ENCODE data around the gene SUGP2.
A peak's percentile ranks its signal among the peaks of the same experiment; 100 is the strongest.

Gene SUGP2

GRCh38 chr19:19077103-19077502, 43.8 kb upstream of the SUGP2 start:
- H3K4me2 ChIP-seq (ENCODE audit: low read length, poor library complexity, severe bottlenecking) = no peak overlapping the region
- H3K36me3 ChIP-seq (ENCODE audit: control insufficient read depth in 1 of 2, insufficient read depth in 2 of 2, low read depth in 1 of 2, low read length in 2 of 2) = peaks cover 0 to 5% of the 10 kb centered on the region in 2 experiments
- no peak overlapping the region for H3K14ac ChIP-seq (ENCODE audit: low read length in 2 of 2)
- no peaks in the 10 kb centered on the region for H3K27me3 ChIP-seq (ENCODE audit: control insufficient read depth in 1 of 2, insufficient read depth in 1 of 2, low read length in 2 of 2)
- no peaks in the 10 kb centered on the region for H3K4me1 ChIP-seq (ENCODE audit: control insufficient read depth, insufficient read depth, low read depth, low read length)
- H2AK5ac ChIP-seq (ENCODE audit: low read length, severe bottlenecking) = no peak overlapping the region
- H3K79me1 ChIP-seq (replicated peaks; ENCODE audit: low read length, poor library complexity, severe bottlenecking) = peaks cover 16% of the 10 kb centered on the region
- no peak for DNase-seq
- H2BK120ac ChIP-seq (ENCODE audit: low read depth, low read length) = no peak overlapping the region
- no peaks in the 10 kb centered on the region for H3K9me3 ChIP-seq (ENCODE audit: control insufficient read depth, low read length)
- H3K27ac ChIP-seq (ENCODE audit: low read length, poor library complexity, severe bottlenecking) = no peak overlapping the region
- no peak overlapping the region for H3K4ac ChIP-seq (ENCODE audit: low read depth in 1 of 2, low read length in 2 of 2)
- no peak overlapping the region for H2BK5ac ChIP-seq (ENCODE audit: low read depth, low read length, poor library complexity, severe bottlenecking)
- no peak overlapping the region for H3K23ac ChIP-seq (ENCODE audit: low read length in 2 of 2)
- no peak overlapping the region for H2BK12ac ChIP-seq (ENCODE audit: low read length in 2 of 2)
- no peak overlapping the region for H4K8ac ChIP-seq (ENCODE audit: low read length)
- H4K91ac ChIP-seq (ENCODE audit: low read length) = no peak overlapping the region
- 97% methylated on average over 6 of the region's 7 CpGs for WGBS
- H2AFZ ChIP-seq (ENCODE audit: low read depth, low read length) = no peak overlapping the region
- H3K4me3 ChIP-seq (ENCODE audit: insufficient read depth in 1 of 2, low read depth in 1 of 2, low read length in 2 of 2) = no peak overlapping the region
- no peak overlapping the region for H3K9ac ChIP-seq (ENCODE audit: low read length)
- H2BK15ac ChIP-seq (ENCODE audit: low read depth, poor library complexity, severe bottlenecking) = no peak overlapping the region
- no peak overlapping the region for H3K18ac ChIP-seq (ENCODE audit: low read depth in 1 of 2, low read length in 2 of 2)

- Histone ChIP-seq H2AFZ (ENCODE audit: low read depth, low read length) (no peak overlapping the region), H3K4me2 (ENCODE audit: low read length, poor library complexity, severe bottlenecking) (no peak overlapping the region), H3K27me3 (ENCODE audit: control insufficient read depth in 1 of 2, insufficient read depth in 1 of 2, low read length in 2 of 2) (no peaks in the 10 kb centered on the region), H4K8ac (ENCODE audit: low read length) (no peak overlapping the region), H2BK12ac (ENCODE audit: low read length in 2 of 2) (no peak overlapping the region), H3K4ac (ENCODE audit: low read depth in 1 of 2, low read length in 2 of 2) (no peak overlapping the region), H3K27ac (ENCODE audit: low read length, poor library complexity, severe bottlenecking) (no peak overlapping the region), H3K23ac (ENCODE audit: low read length in 2 of 2) (no peak overlapping the region), H3K79me1 (replicated peaks; ENCODE audit: low read length, poor library complexity, severe bottlenecking) (peaks cover 19% of the 10 kb centered on the region), H3K18ac (ENCODE audit: low read depth in 1 of 2, low read length in 2 of 2) (no peak overlapping the region), H3K9me3 (ENCODE audit: control insufficient read depth, low read length) (no peaks in the 10 kb centered on the region), H2AK5ac (ENCODE audit: low read length, severe bottlenecking) (no peak overlapping the region), H3K9ac (ENCODE audit: low read length) (no peak overlapping the region), H2BK120ac (ENCODE audit: low read depth, low read length) (no peak overlapping the region), H3K4me3 (ENCODE audit: insufficient read depth in 1 of 2, low read depth in 1 of 2, low read length in 2 of 2) (no peak overlapping the region), H3K14ac (ENCODE audit: low read length in 2 of 2) (no peak overlapping the region), H3K36me3 (ENCODE audit: control insufficient read depth in 1 of 2, insufficient read depth in 2 of 2, low read depth in 1 of 2, low read length in 2 of 2) (peaks cover 0 to 2% of the 10 kb centered on the region in 2 experiments), H3K4me1 (ENCODE audit: control insufficient read depth, insufficient read depth, low read depth, low read length) (no peaks in the 10 kb centered on the region), H2BK5ac (ENCODE audit: low read depth, low read length, poor library complexity, severe bottlenecking) (no peak overlapping the region), H2BK15ac (ENCODE audit: low read depth, poor library complexity, severe bottlenecking) (no peak overlapping the region), H4K91ac (ENCODE audit: low read length) (no peak overlapping the region)
- no peak for DNase-seq
- WGBS = no CpG with 5 or more reads among the region's 1 CpG
Measured at GRCh38 chr19:19076476-19076875, 43.2 kb upstream of the SUGP2 start.

DNA sequence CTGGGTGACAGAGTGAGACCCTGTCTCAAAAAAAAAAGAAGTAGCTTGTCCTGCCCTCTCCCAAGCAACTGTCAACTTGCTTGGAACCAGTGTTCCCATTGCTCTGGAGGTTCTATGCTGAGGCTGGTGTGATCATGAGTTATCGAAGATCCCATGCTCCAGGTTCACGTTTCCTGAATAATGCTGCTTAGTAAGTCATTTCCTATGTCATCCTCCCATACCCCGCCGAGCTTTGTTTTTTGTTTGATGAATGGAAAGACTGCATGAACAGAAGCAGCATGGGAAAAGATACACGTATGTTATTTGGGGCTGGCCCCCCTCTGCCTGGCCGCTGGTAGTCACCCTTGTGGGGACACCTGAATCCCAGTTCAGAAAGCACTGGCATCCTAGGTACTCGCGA, 41.8 kb upstream of the SUGP2 start:
- no peaks in the 10 kb centered on the region for H3K27me3 ChIP-seq (ENCODE audit: control insufficient read depth in 1 of 2, insufficient read depth in 1 of 2, low read length in 2 of 2)
- H3K9me3 ChIP-seq (ENCODE audit: control insufficient read depth, low read length) = no peaks in the 10 kb centered on the region
- no peak overlapping the region for H2BK5ac ChIP-seq (ENCODE audit: low read depth, low read length, poor library complexity, severe bottlenecking)
- H2BK120ac ChIP-seq (ENCODE audit: low read depth, low read length) = no peak overlapping the region
- H2BK12ac ChIP-seq (ENCODE audit: low read length in 2 of 2) = no peak overlapping the region
- DNase-seq = no peak
- no peaks in the 10 kb centered on the region for H3K4me1 ChIP-seq (ENCODE audit: control insufficient read depth, insufficient read depth, low read depth, low read length)
- H3K36me3 ChIP-seq (ENCODE audit: control insufficient read depth in 1 of 2, insufficient read depth in 2 of 2, low read depth in 1 of 2, low read length in 2 of 2) = no peaks in the 10 kb centered on the region
- H3K4me2 ChIP-seq (ENCODE audit: low read length, poor library complexity, severe bottlenecking) = no peak overlapping the region
- H3K23ac ChIP-seq (ENCODE audit: low read length in 2 of 2) = no peak overlapping the region
- H3K27ac ChIP-seq (ENCODE audit: low read length, poor library complexity, severe bottlenecking) = no peak overlapping the region
- no peak overlapping the region for H4K8ac ChIP-seq (ENCODE audit: low read length)
- no peak overlapping the region for H3K4ac ChIP-seq (ENCODE audit: low read depth in 1 of 2, low read length in 2 of 2)
- H2BK15ac ChIP-seq (ENCODE audit: low read depth, poor library complexity, severe bottlenecking) = no peak overlapping the region
- no peak overlapping the region for H3K14ac ChIP-seq (ENCODE audit: low read length in 2 of 2)
- H3K4me3 ChIP-seq (ENCODE audit: insufficient read depth in 1 of 2, low read depth in 1 of 2, low read length in 2 of 2) = no peak overlapping the region
- no peak overlapping the region for H3K18ac ChIP-seq (ENCODE audit: low read depth in 1 of 2, low read length in 2 of 2)
- no peak overlapping the region for H3K9ac ChIP-seq (ENCODE audit: low read length)
- H2AK5ac ChIP-seq (ENCODE audit: low read length, severe bottlenecking) = no peak overlapping the region
- 93% methylated on average over 8 of the region's 8 CpGs for WGBS
- no peak overlapping the region for H4K91ac ChIP-seq (ENCODE audit: low read length)
- H3K79me1 ChIP-seq (replicated peaks; ENCODE audit: low read length, poor library complexity, severe bottlenecking) = peaks cover 21% of the 10 kb centered on the region
- no peak overlapping the region for H2AFZ ChIP-seq (ENCODE audit: low read depth, low read length)

DNA sequence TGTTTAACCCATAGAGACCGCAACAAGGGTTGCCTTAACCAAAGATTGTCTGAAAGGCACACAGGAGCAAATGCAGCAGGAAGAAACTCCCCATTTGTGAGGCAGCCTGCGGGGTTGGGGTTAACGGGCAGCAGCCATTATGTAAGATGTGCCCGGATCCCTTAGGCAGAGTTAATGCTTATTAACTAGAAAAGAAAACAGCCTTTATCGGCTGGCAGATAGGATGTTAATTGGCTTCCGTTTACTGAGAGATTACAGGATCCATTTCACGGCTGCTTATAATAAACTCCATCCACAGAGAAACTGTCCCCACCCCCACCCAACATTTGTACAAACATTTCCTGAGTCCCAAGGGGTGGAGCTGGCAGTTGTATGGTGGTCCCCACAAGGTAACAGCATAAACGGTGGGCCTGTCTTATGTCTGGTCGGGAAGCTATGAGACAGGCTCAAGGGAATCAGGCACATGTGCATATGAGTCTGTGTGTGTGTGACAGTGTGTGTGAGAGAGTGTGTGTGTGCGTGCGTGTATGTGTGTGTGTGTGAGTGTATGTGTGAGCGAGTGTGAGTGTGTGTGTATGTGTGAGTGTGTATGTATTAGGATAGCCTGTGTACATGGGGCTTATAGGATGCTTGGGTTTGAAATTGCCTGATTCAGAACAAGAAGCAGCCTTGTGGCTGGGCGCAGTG, 41.0 kb upstream of the SUGP2 start:
- Histone ChIP-seq H2BK15ac (ENCODE audit: low read depth, poor library complexity, severe bottlenecking) (no peak overlapping the region), H3K23ac (ENCODE audit: low read length in 2 of 2) (peak overlapping the region in 1 of 2 experiments; percentile 2), H3K27me3 (ENCODE audit: control insufficient read depth in 1 of 2, insufficient read depth in 1 of 2, low read length in 2 of 2) (no peaks in the 10 kb centered on the region), H3K27ac (ENCODE audit: low read length, poor library complexity, severe bottlenecking) (no peak overlapping the region), H4K8ac (ENCODE audit: low read length) (no peak overlapping the region), H3K4me1 (ENCODE audit: control insufficient read depth, insufficient read depth, low read depth, low read length) (no peaks in the 10 kb centered on the region), H3K79me1 (replicated peaks; ENCODE audit: low read length, poor library complexity, severe bottlenecking) (peaks cover 21% of the 10 kb centered on the region), H2AFZ (ENCODE audit: low read depth, low read length) (no peak overlapping the region), H2BK5ac (ENCODE audit: low read depth, low read length, poor library complexity, severe bottlenecking) (no peak overlapping the region), H3K9ac (ENCODE audit: low read length) (no peak overlapping the region), H3K9me3 (ENCODE audit: control insufficient read depth, low read length) (no peaks in the 10 kb centered on the region), H2BK120ac (ENCODE audit: low read depth, low read length) (no peak overlapping the region), H3K4me3 (ENCODE audit: insufficient read depth in 1 of 2, low read depth in 1 of 2, low read length in 2 of 2) (no peak overlapping the region), H3K36me3 (ENCODE audit: control insufficient read depth in 1 of 2, insufficient read depth in 2 of 2, low read depth in 1 of 2, low read length in 2 of 2) (no peaks in the 10 kb centered on the region), H4K91ac (ENCODE audit: low read length) (no peak overlapping the region), H2AK5ac (ENCODE audit: low read length, severe bottlenecking) (no peak overlapping the region), H3K18ac (ENCODE audit: low read depth in 1 of 2, low read length in 2 of 2) (no peak overlapping the region), H2BK12ac (ENCODE audit: low read length in 2 of 2) (no peak overlapping the region), H3K4me2 (ENCODE audit: low read length, poor library complexity, severe bottlenecking) (no peak overlapping the region), H3K4ac (ENCODE audit: low read depth in 1 of 2, low read length in 2 of 2) (no peak overlapping the region), H3K14ac (ENCODE audit: low read length in 2 of 2) (no peak overlapping the region)
- 79% methylated on average over 13 of the region's 13 CpGs for WGBS
- no peak for DNase-seq

All from mesenchymal stem cell (in vitro differentiated cells and primary cell).